GM18867 (cell line): Measurements from ENCODE around the gene SCG5.

Source experiments
- ATAC-seq: cut with Tn5 transposase; IDR thresholded peaks from one replicate; pipeline ENCODE4 v1.9.1; 2021; ENCODE audit warnings: mild to moderate bottlenecking, moderate library complexity; ENCODE audit not compliant: unreplicated experiment

SCG5 gene

DNA sequence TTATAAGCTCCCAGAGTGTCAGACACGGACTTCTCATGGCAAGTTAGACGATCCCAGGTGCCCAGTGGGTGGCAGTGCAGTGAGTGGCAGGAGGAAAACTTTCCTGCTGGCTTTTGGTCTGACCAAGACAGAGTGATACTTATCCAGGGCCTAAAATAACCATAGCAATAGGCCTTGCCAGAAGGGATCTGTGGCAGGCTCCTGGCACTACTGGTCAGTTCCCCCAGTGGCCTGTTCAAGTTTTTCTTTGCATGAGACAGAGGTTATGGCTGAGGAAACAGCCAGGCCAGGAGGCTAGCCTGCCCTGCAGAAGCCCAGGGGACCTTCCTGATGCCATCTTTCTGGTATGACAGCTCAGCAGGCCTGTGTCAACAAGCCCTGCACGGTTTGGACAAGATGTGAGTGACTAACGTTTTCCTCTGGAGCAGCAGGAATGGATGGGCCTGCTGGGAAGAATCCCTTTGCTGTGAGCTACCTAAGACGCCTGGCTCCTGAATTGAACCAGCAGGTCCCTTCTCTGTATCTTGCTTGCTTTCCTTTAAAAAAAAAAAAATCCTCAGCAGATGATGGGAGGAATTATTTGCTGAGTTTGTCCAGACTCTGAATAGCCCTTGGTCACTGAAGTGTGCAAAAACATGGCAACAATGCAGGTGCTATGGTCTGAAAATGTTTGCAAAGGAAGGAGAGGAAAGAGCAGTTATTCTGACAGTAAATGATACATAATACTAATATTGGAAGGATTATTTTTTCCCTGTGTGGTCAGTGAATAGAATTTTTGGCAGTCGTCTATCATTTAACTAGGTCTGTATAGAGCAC is 18.0 kb downstream of the SCG5 start:
- ATAC-seq = no peak

DNA sequence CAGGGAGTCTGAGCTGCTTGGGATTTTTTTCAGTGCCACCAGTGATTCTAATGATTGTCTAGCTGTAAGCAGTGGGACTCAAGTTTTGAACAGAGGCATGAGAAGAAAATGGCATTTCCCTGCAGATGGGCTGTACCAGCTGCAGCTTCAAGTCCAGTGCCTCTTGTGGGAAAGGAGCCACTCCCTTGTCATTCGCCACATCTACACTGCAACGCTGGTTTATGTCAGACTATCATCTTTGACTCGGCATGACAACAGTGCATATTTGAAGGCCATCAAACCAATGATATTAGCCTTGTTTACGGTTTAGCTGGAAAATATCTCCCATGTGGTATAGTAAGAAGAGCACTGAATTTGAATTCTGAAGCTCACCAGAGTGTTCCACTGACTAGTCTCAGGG is 22.2 kb downstream of the SCG5 start:
- no peak for ATAC-seq

DNA sequence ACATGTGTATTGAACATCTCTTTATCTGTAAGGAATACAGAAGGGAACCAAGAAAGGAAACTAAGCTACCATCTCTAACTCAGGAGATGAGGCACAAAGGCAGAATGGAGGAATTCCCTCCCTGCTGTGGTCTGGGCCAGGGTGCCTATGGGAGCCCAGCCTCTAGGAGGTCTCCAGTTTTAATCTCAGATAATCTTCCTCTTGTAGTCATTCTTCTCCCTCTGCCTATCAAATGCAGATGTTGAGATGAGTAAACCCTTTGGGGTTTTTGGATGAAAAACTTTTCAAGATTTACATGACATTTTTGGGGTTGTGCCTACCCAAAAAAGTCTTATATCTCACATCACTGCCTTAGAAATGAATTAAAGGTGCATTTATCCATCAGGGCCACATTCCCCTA is 23.3 kb downstream of the SCG5 start:
- no peak for ATAC-seq

DNA sequence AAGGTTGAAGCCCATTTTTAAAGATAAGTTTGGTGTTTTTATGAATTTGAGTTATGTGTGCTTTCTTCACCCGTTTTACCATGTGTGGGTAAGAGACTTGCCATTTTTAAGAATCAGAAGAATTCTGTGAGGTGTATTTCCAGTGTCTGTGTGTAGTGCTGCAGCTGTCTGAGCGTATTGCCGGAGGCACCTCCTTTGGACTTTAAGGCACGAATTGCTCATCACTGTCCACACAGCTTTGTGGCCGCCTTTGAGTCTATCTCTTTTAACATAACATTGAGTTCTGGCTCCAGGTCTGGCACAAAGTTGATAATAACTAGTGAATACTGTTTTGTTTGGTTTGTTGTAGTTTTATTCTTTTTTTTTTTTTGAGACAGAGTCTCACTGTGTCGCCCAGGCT is 25.8 kb downstream of the SCG5 start:
- no peak for ATAC-seq

DNA sequence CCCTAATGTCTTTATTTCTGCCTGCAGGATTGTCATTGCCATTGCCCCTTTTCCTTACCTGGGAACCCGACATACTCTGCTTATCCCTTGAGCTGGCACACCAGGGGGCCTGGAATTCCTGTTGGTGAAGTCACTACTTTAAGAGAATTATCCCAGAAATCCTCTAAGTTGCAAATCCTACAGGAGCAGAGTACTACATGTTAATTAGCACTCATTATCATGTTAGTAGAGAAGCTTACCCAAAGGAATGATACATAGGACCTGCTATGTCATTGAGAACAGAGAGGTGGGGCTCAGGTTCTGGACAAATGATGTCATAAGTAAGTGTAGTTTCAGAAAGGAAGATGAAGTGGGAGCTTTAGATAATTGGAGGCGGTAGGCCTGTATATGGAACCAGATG is 27.4 kb downstream of the SCG5 start:
- ATAC-seq = no peak

DNA sequence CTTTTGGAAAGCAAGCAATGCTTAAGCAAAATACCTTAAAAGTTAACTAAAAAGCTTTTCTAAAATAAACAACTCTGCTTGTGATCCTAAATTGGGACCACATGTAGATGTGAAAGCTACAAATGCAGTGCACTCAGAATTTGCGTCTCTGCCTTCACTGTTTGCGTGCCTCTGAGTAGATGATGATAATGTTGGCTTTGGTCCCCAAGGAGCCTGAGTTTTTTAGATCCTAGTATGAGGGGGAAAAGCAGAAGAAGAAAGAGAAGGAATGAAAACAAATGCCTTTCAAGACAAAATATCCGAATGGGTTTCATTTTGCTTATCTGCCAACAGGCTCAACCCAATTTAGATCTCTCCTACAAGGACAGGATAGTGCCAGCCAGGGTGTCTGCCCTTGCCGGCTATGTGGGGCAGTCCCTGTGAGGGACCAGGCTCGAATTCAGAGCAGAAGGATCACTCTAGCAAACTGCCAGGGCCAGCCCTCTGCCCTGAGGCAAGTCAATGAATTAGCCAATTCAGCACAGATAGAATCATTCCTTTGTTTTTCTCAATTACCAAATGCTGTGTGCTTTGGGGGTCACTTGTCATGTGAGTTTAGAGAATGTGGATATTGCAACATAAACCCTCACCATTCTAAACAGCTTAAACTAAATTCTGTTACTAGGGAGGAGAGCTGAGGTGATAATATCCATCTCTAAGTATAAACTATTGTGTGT is 28.5 kb downstream of the SCG5 start:
- no peak for ATAC-seq

DNA sequence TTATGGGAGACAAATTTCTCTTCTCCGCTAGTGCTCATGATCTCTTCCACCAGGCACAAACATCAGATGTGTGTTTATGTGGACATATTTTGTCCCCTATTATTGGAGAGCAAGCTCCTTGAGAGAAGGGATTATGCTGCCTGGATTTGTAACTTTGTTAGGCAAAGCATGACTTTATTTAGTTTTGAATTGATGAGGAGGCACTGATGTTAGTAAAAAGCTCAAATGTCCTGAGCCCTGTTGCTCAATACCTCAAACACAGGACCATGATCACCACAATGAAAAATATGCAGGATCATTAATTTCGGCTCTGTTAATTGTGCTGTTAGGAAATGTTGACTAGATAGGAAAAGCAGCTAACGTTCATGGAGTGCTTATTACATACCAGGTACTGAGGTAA is 29.1 kb downstream of the SCG5 start:
- no peak for ATAC-seq

DNA sequence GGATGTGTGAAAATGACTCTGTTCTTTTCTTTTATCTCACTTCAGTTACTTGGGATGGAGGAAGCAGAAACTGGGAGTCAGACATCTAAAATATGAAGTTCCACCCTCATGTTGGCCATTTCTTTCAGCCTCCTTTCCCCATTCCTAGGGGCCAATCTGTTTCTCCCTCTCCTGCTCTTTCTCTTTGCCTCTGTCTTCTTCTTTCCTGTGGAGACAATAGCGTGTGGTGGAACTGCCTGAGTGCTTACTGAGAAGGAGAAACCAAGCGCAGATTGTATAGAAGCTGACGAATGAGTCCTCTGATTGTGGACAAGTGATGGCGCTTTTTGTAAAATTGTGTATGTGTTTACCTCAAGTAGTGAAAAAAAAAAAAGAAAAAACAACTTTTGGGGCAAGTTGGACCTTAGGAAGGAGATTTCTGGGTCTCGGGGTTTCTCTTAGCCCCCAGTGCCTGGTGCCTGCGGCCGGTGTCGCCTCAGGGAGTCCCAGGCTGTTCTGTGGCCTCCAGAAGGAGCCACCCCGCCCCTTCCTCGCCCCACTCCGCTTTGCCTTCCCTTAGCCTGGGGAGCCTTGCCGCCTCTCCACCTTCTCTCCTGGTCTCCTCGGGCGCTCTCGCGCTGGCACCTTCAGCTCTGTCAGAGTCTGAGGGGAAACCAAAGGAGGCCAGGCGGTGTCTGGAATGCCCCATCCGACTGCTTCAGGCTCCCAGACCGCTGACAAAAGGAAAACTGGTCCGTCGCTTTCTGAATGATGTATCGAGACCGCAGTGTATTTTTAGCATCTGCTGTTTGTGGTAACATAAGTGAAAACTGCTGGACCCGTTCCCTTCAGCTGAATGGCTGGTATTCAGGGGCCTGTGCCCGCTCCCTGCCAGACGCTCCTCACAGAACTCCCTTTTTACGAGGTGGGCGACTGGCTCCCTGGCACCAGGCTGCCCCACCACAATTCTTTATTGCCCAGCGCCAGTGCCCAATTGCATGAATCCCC is 30.1 kb downstream of the SCG5 start:
- no peak for ATAC-seq

DNA sequence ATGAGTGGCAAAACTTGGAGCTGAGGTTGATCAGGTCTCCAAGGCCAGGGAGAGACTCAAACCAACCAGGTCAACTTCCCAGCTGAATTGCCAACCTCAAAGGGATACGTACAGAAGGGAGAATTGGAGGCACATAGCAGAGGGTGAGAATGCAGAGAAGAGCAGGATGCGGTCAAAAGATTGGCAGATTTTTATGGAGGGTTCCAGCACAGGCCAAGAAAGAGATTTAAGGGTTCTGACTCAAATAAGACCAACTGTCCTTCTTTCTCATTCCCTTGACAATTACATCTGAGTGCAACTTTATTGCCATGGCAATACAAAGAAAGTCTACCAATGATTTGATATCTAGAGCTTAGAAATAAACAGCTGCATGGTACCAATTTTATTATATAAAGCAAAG is 33.2 kb downstream of the SCG5 start:
- ATAC-seq = no peak

DNA sequence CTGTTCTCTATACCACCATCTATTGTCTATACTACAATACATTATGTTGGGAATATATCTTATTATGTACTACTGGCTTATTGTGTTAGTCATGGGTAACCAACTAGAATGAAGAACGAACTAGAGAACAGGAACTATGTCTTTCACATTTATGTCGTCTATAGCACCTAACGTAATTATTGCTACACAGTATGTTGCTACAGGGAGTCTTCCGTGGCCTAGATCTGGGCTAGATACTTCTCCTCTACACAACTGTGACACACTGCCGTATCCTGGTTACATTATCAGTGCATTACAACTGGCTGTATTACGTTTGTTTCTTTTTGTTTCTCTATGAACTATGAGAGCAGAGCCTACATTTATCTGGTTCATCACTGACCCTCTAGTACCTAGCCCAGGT is 34.0 kb downstream of the SCG5 start:
- no peak for ATAC-seq

DNA sequence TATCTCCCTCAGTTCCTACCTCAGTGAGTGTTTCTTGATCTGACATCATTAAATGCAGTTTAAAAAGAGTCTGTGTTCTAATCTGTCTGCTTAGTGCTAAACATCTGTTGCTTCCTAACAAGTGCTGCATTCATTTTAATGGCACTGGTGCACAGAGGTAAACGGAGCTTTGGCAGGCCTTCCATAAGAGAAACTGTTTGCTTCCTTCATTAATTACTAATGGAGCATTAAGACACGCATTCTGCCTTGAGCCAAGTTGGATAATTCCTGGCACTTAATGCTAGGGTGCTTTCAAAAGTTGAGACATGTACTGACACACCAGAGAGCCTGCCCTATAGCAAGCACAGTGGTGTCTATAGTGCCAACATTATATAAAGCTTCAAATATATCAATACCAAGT is 34.7 kb downstream of the SCG5 start:
- ATAC-seq = no peak

DNA sequence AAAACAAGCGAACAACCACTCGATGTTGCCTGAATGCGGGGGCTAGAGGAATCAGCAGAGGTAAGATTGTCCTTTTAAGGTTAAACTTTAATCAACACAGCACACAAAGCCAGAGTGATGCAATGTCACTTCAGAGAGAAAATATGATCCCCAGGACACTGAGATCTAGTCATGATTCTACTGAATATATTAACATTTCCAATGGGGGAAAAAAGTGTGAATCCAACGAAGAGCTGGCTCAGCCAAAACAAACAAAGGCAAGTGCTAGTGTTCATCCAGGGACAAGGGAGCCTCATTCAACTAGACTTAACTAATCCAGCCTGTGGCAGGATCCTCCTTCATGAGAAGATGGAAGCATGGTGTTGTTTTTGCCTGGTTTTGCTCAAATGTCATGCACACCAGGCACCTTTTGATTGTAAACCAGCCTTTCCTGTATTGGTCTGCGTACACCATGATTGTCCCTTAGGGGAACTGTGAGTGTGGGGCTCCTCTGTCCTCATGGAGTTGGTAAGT is 35.8 kb downstream of the SCG5 start:
- no peak for ATAC-seq

DNA sequence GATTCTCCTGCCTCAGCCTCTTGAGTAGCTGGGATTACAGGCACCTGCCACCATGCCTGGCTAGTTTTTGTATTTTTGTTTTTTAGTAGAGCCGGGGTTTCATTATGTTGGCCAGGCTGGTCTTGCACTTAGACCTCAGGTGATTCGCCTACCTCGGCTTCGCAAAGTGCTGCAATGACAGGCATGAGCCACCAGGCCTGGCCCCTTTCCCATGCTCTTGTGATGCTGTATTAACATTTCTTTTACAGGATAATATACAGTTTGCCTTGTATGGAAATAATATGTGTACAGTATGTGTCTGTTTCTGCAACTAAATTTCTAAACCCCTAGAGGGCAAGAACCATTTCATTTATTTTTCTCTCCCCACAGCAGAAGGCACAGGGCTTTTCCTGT is 37.8 kb downstream of the SCG5 start:
- ATAC-seq = no peak

DNA sequence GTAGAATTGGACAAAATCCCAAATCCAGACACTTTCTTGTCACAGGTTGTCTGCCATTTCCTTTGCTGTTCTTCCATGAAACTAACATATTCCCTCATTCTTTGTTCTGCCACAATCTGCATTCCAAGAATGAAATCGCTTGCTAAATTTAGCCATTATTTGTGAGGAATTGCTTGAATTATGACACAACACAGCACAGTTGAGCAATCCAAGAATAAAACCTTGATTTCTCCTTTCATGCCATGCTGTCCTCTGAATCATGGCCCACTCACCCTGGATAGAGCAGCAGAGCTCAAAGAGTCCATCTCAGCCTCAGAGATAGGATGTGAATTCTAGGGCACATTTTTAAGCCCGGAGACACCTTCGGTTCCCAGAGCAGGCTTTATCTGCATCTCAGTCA is 41.1 kb downstream of the SCG5 start:
- no peak for ATAC-seq

DNA sequence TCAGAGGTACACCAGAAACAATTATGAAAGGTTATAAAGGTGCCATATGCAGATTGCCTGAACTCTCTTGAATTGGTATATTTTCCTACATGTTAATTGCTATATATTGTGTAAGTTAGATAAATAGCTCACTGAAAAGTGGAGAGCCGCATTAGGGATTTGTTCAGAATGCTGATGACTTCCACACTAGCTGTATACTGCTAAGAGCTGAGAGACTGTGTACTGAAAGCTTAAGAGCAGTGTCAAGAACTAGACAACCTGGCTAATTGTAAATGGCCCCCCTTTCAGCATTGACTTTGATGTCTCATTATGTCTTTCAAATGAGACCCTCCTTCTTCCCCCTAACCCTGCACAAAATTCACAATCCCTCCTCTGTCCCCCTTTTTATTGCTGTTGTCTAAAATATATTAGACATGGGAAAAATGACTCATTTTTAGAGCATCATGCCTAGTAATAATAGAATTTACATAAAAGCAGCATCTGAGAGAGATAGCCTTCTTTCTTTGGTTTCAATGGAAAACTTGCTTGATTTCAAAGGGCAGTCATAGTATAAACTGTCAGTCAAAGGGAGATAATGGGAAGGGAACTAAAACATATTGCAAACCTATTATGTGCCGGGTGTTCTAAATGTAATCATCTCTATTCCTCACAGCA is 41.6 kb downstream of the SCG5 start:
- ATAC-seq = no peak

DNA sequence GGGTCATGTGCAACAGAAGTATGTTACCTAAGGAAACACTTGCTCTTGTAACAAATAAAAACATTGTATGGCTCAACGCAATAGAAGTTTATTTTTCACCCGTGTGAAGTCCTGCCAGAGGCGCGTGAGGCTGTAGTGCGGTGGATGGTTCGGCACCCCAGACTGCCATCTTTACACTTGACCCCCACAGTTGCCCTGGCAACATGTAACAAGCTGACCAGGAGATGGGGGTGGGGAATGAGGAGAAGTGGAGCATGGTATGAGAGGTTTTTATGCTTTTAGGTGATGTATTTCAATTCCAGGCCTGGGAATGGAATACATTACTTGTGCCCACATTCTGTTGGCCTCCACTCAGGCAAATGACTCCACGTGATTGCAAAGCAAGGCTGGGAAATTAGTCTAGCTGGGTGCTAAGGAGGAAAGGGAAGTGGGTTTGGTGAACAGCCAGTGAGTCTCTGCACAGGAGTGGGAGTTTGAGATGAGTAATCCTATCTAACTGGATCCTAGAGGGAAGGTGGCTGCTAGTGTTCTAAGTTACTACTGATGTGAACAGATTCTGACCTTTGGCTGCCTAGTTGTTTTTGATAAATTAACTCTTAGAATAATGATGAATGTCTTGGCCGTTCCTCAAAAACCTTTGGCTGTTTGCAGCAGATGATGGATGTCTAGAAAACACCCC is 42.5 kb downstream of the SCG5 start:
- ATAC-seq = no peak

DNA sequence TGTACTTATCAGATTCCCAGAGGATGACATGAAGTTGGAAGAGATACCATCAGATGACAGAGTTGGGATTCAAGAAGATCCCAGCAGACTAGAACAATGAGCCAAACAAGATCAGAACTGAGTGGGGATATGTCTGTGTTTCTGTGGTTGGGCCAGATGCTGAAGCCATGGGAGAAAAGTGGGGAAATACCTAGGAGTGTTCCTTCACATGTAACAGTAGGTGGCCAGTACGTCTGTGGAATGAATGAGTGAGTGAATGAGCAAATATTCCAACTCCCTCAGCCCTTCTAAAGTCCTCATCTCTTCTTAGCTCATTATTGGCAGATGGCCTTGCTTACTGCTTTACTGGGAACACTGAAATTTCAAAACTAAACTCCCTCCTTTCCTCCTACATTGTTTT is 44.1 kb downstream of the SCG5 start:
- no peak for ATAC-seq

DNA sequence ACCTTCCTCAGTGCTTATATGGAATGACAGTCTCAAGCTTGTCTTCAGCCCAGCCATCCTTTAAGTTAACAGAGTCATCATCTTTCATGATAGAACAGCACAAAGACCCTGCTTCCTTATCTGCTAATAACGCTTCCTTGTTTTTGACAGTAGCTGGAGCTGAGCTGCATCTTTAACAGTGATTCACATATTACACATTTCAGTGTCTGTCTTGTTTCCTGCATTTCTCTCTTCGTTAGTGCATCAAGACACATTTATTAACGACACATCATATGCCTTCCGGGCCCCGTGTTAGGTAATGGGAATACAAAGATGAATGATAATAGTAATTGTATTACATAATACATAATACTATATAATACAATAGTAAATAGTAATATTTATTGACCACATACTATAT is 46.0 kb downstream of the SCG5 start:
- no peak for ATAC-seq

DNA sequence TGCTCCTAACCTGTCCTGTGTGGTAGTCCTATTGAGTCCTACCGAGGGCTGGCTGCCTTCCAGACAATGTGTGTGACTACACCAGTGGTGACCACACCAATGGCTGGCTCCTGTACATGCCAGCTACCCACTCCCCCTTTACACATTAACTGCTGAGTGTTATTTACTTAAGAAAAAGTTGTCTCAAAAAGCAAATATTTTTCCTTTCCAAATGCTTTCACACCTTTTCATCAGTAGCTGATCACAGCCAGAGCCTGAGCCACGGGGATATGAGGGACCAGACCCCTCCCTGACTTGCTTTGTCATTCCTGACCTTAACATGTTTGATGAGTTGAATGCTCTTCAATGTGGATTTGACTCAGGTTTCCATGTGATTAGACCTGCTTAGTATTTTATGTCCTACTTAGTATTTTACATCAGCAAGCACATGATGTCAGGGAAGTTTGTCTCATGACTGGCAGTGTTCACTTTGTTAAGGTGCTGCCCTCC is 46.7 kb downstream of the SCG5 start:
- ATAC-seq = no peak
